Osteocyte (in vitro differentiated cells): Measurements from ENCODE around the gene IL36RN. TPM values are rescaled to one million over a fixed set of nuclear protein-coding genes. Genes with fewer than 3 reads are reported as not detected.

Experiments used
- DNase-seq: peaks from one replicate; pipeline ENCODE4 v3.0.0; 2021; ENCODE audit warnings: mixed read lengths; ENCODE audit not compliant: unreplicated experiment; ENCODE audit errors: extremely low spot score
- H3K27ac Mint-ChIP-seq: one replicate; pipeline ENCODE4 v1.8.0; 2021; ENCODE audit warnings: mild to moderate bottlenecking, mixed read lengths; ENCODE audit not compliant: unreplicated experiment
- H3K27me3 Mint-ChIP-seq: one replicate; pipeline ENCODE4 v1.8.0; 2021; ENCODE audit warnings: mixed read lengths; ENCODE audit not compliant: unreplicated experiment
- H3K36me3 Mint-ChIP-seq: one replicate; pipeline ENCODE4 v1.8.0; 2021; ENCODE audit warnings: mixed read lengths; ENCODE audit not compliant: unreplicated experiment
- H3K4me1 Mint-ChIP-seq: one replicate; pipeline ENCODE4 v1.8.0; 2021; ENCODE audit warnings: mixed read lengths; ENCODE audit not compliant: unreplicated experiment
- H3K4me3 Mint-ChIP-seq: one replicate; pipeline ENCODE4 v1.8.0; 2021; ENCODE audit warnings: mild to moderate bottlenecking, moderate library complexity, mixed read lengths; ENCODE audit not compliant: unreplicated experiment
- H3K9me3 Mint-ChIP-seq: one replicate; pipeline ENCODE4 v1.8.0; 2021; ENCODE audit warnings: mixed read lengths; ENCODE audit not compliant: unreplicated experiment
- CTCF ChIP-seq: fragments of 200-600 bp; sonication (generic); IDR thresholded peaks from 2 replicates; pipeline ENCODE4 v1.5.0; 2021; ENCODE audit warnings: antibody characterized with exemption, mild to moderate bottlenecking, moderate library complexity
- total RNA-seq: library from RNA; stranded (reverse); gene quantifications from 2 replicates; pipeline ENCODE4 v1.2.1, GENCODE V29; 2021

Gene IL36RN
- total RNA-seq, 1 donor from 2014 or later, result not detected

GRCh38 chr2:113028112-113028511 is 30.9 kb upstream of the IL36RN start:
- no peaks in the 10 kb centered on the region for H3K36me3 Mint-ChIP-seq
- no peak for TF ChIP-seq CTCF
- H3K4me3 Mint-ChIP-seq, result no peak overlapping the region
- DNase-seq, result no peak
- no peaks in the 10 kb centered on the region for H3K9me3 Mint-ChIP-seq
- H3K4me1 Mint-ChIP-seq, result no peaks in the 10 kb centered on the region
- no peak overlapping the region for H3K27ac Mint-ChIP-seq
- peaks cover 85% of the 10 kb centered on the region for H3K27me3 Mint-ChIP-seq

GRCh38 chr2:113032737-113033136 is 26.3 kb upstream of the IL36RN start:
- Mint-ChIP-seq H3K36me3 (no peaks in the 10 kb centered on the region), H3K4me1 (no peaks in the 10 kb centered on the region), H3K27ac (no peak overlapping the region), H3K9me3 (no peaks in the 10 kb centered on the region), H3K4me3 (no peak overlapping the region), H3K27me3 (peaks cover 72% of the 10 kb centered on the region)
- DNase-seq, result no peak
- no peak for TF ChIP-seq CTCF

GRCh38 chr2:113034016-113034415 is 25.0 kb upstream of the IL36RN start:
- no peak for DNase-seq
- H3K27me3 Mint-ChIP-seq, result peaks cover 69% of the 10 kb centered on the region
- H3K9me3 Mint-ChIP-seq, result no peaks in the 10 kb centered on the region
- no peak overlapping the region for H3K4me3 Mint-ChIP-seq
- no peaks in the 10 kb centered on the region for H3K36me3 Mint-ChIP-seq
- no peak for TF ChIP-seq CTCF
- H3K27ac Mint-ChIP-seq, result no peak overlapping the region
- H3K4me1 Mint-ChIP-seq, result no peaks in the 10 kb centered on the region

GRCh38 chr2:113036763-113037162 is 22.2 kb upstream of the IL36RN start:
- Mint-ChIP-seq H3K9me3 (no peaks in the 10 kb centered on the region), H3K36me3 (no peaks in the 10 kb centered on the region), H3K27me3 (peaks cover 71% of the 10 kb centered on the region), H3K4me1 (no peaks in the 10 kb centered on the region), H3K27ac (no peak overlapping the region), H3K4me3 (no peak overlapping the region)
- TF ChIP-seq CTCF, result no peak
- DNase-seq, result peak; percentile 72

- DNase-seq, result peak; percentile 13
- TF ChIP-seq CTCF, result no peak
- no peaks in the 10 kb centered on the region for H3K36me3 Mint-ChIP-seq
- no peak overlapping the region for H3K27ac Mint-ChIP-seq
- H3K4me3 Mint-ChIP-seq, result no peak overlapping the region
- H3K9me3 Mint-ChIP-seq, result no peaks in the 10 kb centered on the region
- H3K4me1 Mint-ChIP-seq, result no peaks in the 10 kb centered on the region
- H3K27me3 Mint-ChIP-seq, result peaks cover 72% of the 10 kb centered on the region
These were observed 20.7 kb upstream of the IL36RN start for GRCh38 chr2:113038291-113038690.
